ENCODE data around the gene ACAP2. TPM values are rescaled to one million over a fixed set of nuclear protein-coding genes. Genes with fewer than 3 reads are reported as not detected.

Gene ACAP2
- total RNA-seq, 1 experiment from 2014 or later, result 57.9 TPM

DNA sequence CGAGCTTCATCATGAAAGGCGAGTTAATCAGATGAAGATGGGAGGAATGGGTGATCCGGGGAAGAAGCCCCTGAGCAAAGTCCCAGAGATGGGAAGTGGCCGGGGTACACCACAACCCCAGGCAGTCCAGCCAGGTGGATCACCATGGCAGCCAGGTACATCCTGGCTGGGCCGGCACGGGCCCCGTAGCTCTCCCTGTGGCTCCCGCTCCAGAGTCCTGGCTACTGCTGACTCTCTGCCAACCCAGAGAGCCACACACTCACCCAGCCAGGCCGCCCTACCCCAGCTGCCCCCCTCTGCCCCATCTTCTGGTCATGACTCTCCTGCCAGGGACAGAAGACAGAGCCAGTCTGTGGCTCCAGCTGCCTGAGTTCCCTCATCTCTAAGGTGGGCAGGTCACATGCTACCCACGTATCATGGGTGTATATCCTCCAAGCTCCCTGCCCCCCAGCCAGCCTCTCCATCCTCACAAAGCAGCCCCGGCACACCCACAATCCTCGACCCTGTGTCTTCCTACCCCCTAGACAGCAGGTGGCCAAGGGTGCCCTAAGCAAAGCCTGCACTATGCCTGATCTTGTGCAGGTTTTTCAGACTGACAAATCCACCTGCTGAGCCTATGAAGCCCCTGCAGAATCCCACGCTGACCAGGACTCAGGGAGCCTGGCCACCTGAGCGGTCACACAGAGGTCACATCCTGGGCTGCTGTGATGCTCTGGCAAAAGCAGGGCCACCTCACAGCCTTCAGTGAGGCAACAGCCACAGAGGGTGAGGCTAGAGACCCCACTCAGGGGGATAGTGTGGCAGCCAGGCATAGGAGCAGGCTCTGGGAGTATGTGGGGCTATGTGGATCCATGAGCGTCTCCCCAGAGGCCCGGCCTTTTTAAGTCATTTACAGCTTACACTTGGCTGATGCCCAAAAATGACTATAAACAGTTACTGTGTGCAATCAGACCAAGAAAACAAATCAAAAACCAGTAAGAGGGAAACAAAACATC is 185.1 kb downstream of the ACAP2 start:
- H3K27ac ChIP-seq (ENCODE audit: low read length), result no peak overlapping the region
- ChIA-PET CTCF (interaction anchor here (1.2 kb wide), 1 partner anchor 14 kb away, joined by 3 read pairs; the partner anchor contains the start of gene XXYLT1), POLR2A (no interaction called here)
- DNase-seq (ENCODE audit: low read depth, low spot score) (no peak), ATAC-seq (no peak)
- intact Hi-C loops (cut with micrococcal nuclease; ENCODE audit: unreplicated experiment) (loop anchor here (10.0 kb wide), 1 partner anchor 103 kb away; no protein-coding TSS in a partner anchor), in situ Hi-C loops (cut with HindIII; ENCODE audit: low pct_unique_long_range_greater_than_20kb, low sequenced_read_pairs) (no loop called here)
- no TSS peak for BruUV-seq (replicated peaks)
- no peaks in the 10 kb centered on the region for H3K9me3 ChIP-seq (ENCODE audit: control insufficient read depth, insufficient read depth, low read depth, low read length)
- TF ChIP-seq, protein P1, sequence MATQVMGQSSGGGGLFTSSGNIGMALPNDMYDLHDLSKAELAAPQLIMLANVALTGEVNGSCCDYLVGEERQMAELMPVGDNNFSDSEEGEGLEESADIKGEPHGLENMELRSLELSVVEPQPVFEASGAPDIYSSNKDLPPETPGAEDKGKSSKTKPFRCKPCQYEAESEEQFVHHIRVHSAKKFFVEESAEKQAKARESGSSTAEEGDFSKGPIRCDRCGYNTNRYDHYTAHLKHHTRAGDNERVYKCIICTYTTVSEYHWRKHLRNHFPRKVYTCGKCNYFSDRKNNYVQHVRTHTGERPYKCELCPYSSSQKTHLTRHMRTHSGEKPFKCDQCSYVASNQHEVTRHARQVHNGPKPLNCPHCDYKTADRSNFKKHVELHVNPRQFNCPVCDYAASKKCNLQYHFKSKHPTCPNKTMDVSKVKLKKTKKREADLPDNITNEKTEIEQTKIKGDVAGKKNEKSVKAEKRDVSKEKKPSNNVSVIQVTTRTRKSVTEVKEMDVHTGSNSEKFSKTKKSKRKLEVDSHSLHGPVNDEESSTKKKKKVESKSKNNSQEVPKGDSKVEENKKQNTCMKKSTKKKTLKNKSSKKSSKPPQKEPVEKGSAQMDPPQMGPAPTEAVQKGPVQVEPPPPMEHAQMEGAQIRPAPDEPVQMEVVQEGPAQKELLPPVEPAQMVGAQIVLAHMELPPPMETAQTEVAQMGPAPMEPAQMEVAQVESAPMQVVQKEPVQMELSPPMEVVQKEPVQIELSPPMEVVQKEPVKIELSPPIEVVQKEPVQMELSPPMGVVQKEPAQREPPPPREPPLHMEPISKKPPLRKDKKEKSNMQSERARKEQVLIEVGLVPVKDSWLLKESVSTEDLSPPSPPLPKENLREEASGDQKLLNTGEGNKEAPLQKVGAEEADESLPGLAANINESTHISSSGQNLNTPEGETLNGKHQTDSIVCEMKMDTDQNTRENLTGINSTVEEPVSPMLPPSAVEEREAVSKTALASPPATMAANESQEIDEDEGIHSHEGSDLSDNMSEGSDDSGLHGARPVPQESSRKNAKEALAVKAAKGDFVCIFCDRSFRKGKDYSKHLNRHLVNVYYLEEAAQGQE (IDR thresholded peaks at IDR 0.05; ENCODE audit: insufficient read depth in 1 of 2, low read depth in 2 of 2, low read length in 1 of 2), result no peak
- no peak for TF ChIP-seq POLR2AphosphoS5 (IDR thresholded peaks at IDR 0.05; ENCODE audit: low read depth, low read length)
- TF ChIP-seq, protein P2, sequence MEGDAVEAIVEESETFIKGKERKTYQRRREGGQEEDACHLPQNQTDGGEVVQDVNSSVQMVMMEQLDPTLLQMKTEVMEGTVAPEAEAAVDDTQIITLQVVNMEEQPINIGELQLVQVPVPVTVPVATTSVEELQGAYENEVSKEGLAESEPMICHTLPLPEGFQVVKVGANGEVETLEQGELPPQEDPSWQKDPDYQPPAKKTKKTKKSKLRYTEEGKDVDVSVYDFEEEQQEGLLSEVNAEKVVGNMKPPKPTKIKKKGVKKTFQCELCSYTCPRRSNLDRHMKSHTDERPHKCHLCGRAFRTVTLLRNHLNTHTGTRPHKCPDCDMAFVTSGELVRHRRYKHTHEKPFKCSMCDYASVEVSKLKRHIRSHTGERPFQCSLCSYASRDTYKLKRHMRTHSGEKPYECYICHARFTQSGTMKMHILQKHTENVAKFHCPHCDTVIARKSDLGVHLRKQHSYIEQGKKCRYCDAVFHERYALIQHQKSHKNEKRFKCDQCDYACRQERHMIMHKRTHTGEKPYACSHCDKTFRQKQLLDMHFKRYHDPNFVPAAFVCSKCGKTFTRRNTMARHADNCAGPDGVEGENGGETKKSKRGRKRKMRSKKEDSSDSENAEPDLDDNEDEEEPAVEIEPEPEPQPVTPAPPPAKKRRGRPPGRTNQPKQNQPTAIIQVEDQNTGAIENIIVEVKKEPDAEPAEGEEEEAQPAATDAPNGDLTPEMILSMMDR (IDR thresholded peaks at IDR 0.05), result no peak
- no peak for TF ChIP-seq SIN3A (IDR thresholded peaks at IDR 0.05; ENCODE audit: borderline replicate concordance, insufficient read depth, low read depth, low read length)
- TF ChIP-seq TCF7L2 (IDR thresholded peaks at IDR 0.05; ENCODE audit: low read depth, low read length), result no peak
- no peak overlapping the region for H3K4me3 ChIP-seq (ENCODE audit: low read depth in 2 of 2, low read length in 2 of 2)
- H3K36me3 ChIP-seq (ENCODE audit: control insufficient read depth, insufficient read depth, low read length), result no peaks in the 10 kb centered on the region
- no peaks in the 10 kb centered on the region for H3K27me3 ChIP-seq (ENCODE audit: control insufficient read depth, insufficient read depth, low read length)
- peaks cover 26% of the 10 kb centered on the region for H3K4me1 ChIP-seq (ENCODE audit: control insufficient read depth, insufficient read depth, low read length)

DNA sequence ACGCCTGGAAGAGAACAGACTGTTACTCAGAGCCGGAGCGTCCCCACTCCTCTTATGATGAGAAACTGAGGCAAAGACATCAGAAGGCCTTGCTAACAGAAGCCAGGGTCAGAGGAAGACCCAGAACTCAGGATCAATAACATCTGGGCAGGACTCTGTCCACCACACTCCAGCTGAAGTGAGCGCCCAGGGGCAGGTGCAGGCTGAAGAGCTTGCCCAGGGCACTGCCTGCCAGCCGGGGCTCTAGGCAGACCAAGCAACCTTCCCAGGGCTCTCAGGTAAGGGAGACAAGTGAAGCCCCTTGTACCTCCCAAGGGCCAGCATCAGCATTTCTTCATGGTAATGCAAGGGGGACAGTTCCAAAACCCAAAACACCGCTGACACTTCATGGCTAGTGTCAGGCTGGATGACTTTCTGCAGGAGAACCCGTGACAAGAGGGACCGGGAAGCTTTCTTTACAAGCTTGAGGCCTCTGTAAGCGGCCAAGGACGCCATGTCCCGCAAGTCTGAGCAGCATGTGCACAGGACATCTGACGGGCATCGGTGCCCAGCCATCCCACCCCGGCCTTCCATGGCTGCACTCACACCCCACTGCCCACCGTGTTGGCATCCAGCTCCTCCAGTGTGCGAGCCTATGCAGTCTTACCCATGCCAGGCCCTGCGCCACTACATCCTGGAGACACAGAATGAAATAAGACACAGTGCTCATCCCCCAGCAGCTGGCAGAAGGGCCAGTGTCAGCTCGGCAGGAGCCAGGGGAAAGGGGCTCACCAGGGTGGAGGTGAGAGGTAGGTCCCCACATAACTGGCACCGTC is 186.0 kb downstream of the ACAP2 start:
- no peaks in the 10 kb centered on the region for H3K9me3 ChIP-seq (ENCODE audit: control insufficient read depth, insufficient read depth, low read depth, low read length)
- CTCF ChIA-PET, result interaction anchor here (1.2 kb wide), 1 partner anchor 14 kb away, joined by 3 read pairs; the partner anchor contains the start of gene XXYLT1
- no TSS peak for BruUV-seq (replicated peaks)
- ATAC-seq, result no peak
- no peak overlapping the region for H3K27ac ChIP-seq (ENCODE audit: low read length)
- in situ Hi-C loops (cut with HindIII; ENCODE audit: low pct_unique_long_range_greater_than_20kb, low sequenced_read_pairs), result no loop called here
- H3K4me3 ChIP-seq (ENCODE audit: low read depth in 2 of 2, low read length in 2 of 2), result no peak overlapping the region
- H3K27me3 ChIP-seq (ENCODE audit: control insufficient read depth, insufficient read depth, low read length), result no peaks in the 10 kb centered on the region
- POLR2A ChIA-PET, result no interaction called here
- peaks cover 26% of the 10 kb centered on the region for H3K4me1 ChIP-seq (ENCODE audit: control insufficient read depth, insufficient read depth, low read length)
- DNase-seq (ENCODE audit: low read depth, low spot score), result no peak
- intact Hi-C loops (cut with micrococcal nuclease; ENCODE audit: unreplicated experiment), result loop anchor here (10.0 kb wide), 1 partner anchor 102 kb away; no protein-coding TSS in a partner anchor
- no peaks in the 10 kb centered on the region for H3K36me3 ChIP-seq (ENCODE audit: control insufficient read depth, insufficient read depth, low read length)
- TF ChIP-seq, protein P2 (IDR thresholded peaks at IDR 0.05), result no peak
- TF ChIP-seq POLR2AphosphoS5 (IDR thresholded peaks at IDR 0.05; ENCODE audit: low read depth, low read length) (no peak), SIN3A (IDR thresholded peaks at IDR 0.05; ENCODE audit: borderline replicate concordance, insufficient read depth, low read depth, low read length) (no peak), TCF7L2 (IDR thresholded peaks at IDR 0.05; ENCODE audit: low read depth, low read length) (no peak)
- TF ChIP-seq, protein P1 (IDR thresholded peaks at IDR 0.05; ENCODE audit: insufficient read depth in 1 of 2, low read depth in 2 of 2, low read length in 1 of 2), result no peak
